HG03066 (cell line): Measurements from ENCODE around the gene RGL4.

Source experiments
- ATAC-seq: cut with Tn5 transposase; IDR thresholded peaks from one replicate; pipeline ENCODE4 v1.9.1; 2021; ENCODE audit warnings: low read depth; ENCODE audit not compliant: unreplicated experiment

Gene RGL4

DNA sequence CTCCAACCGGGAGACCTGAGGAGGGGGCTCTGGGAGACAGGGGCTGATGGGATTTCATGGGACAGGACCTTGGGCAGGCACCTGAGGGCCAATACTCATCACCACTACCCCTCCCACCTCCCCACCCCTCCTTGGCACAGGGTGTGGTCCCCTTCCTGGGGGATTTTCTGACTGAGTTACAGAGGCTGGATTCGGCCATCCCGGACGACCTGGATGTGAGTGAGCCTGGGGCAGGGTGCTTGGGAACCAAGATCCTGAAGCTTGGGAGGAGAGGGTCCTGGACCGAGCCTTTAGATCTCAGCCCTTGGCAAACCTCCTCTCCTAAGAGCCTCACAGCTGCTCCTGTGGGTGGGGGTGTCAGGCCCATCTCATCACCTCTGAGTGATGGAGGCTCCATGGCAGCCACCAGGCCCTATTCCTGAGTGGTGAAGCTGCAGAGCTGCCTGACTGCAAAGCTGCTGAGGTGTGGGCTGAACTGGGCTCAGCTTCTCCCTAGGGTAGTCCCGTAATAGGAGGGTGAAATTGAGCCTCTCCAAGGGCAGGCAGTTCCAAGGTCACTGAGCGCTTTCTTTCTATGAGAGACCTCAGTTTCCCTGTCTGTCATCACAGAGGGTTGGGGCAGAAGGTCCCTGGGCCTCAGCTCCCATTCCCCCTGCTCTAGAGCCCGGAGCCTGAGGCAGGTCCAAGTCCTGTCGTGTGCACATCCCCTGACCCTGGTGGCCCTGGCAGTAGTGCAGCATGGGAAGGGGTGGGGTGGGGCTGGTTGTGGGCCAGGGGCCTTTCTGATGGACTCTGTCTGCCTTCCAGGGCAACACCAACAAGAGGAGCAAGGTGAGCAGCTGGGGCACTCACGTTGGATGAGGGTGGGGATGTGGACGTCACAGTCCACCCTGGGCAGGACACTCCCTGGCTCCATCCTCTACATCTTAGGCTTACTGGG, 6.5 kb downstream of the RGL4 start:
- no peak for ATAC-seq

DNA sequence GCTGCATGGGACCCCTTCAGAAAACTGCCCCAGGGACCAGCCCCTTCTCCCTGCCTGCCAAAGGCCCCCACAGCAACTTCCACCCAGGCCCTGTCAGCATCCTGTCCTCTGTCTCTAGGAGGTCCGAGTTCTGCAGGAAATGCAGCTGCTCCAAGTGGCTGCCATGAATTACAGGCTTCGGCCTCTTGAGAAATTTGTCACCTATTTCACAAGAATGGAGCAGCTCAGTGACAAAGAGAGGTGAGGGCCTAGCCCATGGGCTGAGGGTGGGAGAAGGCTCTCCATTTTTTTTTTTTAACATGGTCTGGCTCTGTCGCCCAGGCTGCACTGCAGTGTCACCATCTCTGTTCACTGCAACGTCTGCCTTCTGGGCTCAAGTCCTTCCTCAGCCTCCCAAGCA, 7.3 kb downstream of the RGL4 start:
- ATAC-seq = no peak

DNA sequence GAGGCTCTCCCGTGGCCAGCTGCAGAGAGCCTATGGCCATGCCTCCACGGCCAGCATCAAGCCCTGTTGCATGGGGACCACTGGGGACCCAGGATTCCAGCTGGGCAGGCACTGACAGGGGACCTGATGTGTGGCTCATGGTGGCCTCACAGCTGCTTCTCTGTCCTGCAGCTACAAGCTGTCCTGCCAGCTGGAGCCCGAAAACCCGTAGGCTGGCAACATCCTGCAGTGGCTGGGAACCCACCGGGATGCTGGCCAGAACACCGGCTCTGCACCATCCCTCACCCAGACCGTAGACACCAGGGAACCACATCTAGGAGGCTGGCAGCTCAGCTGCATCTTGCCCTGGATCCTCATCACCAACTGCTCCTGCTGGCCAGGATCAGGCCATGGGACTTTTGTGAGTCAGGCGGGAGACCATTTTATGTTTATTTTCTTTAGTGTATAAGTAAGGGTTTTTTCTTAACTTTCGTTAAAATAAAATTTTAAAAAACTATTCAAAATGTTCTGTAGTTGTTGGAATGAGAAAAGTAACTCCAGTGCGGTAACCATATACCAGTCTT, 7.9 kb downstream of the RGL4 start:
- ATAC-seq = no peak

DNA sequence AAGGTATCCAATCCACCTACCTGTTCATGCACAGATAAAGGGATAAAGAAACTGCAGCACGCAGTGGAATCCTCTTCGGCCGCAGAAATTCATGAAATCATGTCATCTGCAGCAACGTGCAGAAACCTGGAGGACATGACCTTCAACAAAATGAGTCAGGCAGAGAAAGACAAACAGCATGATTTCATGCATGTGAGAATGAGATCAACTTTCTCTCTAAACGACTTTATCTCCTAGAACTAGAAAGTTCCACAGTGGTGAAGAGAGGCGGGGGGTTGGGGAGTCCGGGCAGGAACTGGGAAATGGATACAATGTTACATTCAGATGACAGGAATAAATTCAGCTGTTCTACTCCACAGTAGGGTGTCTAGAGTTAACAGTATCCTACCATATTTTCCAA, 9.9 kb downstream of the RGL4 start:
- no peak for ATAC-seq

DNA sequence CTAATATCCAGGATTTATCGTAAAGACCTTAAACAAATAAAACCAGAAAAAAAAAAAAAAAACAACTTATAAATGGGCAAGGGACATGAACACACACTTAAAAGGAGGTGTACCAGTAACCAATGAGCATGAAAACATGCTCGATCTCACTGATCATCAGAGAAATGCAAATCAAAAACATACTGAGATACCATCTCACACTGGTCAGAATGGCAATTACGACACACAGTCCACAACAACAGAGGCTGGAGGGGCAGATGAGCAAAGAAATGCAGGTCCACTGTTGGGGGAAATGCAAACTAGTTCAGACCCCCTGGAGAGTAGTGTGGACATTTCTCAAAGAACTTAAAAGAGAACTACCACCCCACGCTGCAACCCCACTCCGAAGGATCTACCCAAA, 13.2 kb downstream of the RGL4 start:
- no peak for ATAC-seq

DNA sequence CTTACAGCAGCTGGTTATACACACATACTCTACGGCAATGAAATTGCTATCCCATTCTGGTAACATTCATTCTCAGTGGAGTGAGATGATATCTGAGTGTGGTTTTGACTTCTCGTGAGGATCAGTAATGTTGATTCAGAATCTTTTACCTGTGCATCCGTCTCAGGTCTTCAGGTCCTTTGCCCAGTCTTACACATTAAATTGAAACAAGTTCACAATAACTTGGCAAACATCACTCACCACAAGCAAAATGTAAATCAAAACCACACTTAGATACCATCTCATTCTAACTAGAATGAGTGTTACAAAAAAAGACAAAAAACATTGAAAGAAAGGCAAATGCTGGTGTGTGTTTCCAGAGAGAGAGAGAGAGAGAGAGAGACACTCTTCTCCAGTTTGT, 14.0 kb downstream of the RGL4 start:
- ATAC-seq = no peak

DNA sequence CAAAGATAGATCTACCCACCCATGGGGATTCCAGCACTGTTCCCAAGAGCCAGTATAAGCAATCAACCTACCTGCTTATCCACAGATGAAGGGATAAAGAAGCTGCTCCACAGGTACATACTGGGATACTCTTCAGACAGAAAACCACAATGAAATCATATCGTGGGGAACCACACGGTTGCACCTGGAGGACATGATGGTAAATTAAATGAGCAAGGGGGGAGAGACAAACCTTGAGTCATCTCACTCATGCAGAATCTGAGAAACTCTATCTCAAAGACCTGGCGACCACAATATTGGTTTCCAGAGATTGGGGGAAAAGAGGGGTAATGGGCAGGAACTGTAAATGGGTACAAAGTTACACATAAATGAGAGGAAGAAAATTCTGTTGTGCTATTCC, 14.5 kb downstream of the RGL4 start:
- ATAC-seq = no peak

DNA sequence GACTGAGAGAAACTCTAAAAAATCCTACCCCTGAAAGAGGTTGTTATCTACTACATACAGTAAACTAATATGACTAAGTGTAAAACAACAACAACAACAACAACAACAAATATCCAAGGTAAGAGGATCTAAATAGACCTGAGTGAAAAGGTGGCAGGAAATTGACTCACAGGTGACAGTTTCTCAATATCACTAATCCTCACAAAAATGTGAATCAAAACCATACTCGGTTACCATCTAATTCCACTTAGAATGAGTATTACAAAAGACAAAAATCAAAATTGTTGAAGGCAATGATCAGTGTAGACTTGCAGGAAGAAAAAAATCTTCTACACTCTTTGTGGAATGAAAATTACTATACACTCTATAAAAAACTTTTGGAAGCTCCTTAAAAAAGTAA, 17.5 kb downstream of the RGL4 start:
- ATAC-seq = no peak

DNA sequence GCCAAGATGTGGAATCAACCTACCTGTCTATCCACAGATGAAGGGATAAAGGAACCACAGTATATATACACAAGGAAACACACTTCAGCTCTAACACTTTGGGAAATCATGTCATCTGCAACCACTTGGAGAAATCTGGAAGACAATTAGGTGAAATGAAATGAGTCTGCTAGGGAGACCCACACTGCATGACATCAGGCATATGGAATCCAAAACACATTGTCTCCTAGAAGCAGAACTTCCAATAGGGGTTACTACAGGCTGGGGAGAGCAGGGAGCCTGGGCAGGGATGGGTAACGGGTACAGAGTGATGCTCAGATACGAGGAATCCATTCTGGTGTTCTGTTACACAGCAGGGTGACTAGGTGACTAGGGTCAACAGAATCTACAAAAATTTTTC, 18.3 kb downstream of the RGL4 start:
- no peak for ATAC-seq

DNA sequence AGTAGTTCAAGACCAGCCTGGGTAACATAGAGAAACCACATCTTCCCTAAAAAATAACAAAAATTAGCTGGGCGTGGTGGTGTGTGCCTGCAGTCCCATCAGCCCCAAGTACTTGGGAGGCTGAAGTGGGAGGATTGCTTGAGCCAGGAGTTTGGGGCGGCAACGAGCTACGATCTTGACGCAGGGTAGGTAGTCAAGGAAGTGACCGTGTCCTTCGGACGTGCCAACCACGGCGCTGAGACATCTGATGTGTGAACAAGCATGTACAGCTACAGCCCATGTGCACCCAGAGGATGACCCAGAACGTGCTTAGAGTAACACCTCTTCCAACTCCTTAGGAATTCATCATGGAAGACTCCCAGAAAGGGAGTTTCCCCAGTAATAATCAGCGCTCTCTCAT, 21.4 kb downstream of the RGL4 start:
- no peak for ATAC-seq

DNA sequence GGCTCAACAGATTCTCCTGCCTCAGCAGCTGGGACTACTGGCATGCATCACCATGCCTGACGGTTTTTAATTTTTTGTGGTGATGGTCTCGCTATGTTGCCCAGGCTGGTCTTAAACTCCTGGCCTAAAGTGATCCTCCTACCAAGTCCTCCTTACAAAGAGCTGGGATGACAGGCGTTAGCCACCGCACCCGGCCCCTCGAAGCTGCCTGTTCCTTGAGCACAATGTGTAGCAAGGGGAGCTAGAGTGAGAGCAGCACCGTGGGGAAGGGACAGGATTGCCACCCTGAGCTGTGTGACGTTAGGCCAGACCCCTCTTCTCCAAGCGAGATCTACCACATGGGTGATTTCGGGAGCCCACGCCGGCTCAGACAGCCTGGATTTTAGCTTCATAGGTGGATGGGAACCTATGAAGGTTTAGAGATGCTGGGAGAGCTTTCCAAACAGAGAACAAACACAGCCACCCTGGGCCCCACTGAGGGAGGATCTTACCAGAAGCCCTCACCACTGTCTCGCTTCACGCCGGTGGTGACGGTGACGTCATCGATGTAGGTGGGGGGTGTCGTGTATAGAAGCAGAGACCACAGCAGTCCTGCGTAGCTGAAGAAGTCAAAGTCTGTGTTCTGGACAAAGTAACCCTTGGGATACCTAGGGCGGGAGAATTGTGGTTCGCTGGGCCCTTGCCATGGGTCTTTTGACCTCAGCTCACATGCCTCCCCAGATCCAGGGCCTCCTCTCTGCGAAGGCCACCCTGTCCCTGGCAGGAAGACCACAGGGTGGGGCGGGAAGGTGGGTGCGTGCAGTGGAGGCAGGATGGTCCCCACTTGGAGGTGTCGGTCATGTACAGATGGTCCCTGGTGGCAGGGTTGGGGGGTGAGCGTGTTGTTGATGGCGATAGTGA, 23.1 kb downstream of the RGL4 start:
- no peak for ATAC-seq

DNA sequence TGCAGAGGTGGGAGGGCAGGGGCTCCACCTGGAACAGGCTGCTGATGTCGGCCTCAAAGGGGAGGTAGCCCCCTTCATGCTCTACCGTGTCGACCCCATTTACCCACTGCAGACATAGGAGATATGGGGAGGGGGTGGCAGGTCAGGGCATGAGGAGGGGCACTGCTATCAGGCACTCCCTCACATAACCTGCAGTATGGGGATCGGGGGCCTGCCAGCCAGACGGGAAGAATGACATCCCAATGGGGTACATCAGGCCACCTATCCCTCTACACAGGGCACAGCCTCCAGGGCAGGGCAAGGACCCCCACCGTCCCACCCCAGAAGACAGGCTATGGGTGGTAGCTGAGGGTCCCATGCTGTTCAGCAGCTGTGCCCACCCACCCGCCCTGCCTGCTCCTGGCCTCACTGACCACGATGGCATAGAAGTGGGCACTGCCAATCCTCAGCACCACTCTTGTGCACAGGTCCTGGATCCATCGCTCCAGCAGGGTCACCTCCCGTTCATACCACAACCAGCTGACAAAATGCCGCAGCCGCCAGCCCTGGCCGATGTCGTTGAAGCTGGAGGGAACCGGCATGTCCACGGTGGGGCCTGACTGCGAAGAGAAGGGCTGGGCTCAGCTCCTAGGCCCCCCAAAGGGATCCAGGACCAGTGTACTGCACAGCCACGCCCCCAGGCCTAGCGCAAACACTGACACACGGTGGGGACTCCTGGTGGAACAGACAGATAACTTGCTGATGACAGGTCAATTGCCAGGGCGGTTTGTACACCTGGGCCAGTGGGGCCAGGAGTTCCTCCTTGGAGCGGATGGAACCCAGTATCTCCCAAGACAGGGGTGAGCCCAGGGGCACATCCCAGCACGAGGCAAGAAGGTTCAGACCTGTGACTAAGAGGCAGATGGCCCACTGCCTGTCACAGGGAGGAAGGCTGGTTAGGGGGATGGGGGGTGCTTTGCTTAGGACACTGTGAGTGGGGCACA, 24.1 kb downstream of the RGL4 start:
- ATAC-seq = no peak

DNA sequence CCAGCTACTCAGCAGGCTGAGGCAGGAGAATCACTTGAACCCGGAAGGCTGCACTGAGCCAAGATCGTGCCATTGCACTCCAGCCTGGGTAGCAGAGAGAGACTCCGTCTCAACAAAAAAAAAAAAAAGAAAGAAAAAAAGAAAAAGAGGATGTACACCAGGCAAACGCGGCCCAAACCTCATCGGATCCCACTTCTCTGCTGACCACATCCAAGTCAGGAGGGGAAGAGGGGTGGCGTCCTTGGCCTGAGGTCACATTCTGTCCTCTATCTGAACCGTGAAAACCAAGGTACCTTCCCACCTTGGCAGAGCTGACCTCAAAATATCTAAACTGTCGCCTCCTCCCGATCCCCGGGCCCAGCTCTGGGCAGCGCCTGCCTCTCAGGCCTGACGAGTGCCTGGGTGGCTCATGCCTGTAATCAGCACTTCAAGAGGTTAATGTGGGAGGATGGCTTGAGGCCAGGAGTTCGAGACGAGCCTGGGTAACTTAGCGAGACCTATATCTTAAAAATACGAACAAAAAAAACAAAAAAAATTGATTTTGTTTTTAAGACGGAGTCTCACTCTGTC, 25.1 kb downstream of the RGL4 start:
- ATAC-seq = no peak

DNA sequence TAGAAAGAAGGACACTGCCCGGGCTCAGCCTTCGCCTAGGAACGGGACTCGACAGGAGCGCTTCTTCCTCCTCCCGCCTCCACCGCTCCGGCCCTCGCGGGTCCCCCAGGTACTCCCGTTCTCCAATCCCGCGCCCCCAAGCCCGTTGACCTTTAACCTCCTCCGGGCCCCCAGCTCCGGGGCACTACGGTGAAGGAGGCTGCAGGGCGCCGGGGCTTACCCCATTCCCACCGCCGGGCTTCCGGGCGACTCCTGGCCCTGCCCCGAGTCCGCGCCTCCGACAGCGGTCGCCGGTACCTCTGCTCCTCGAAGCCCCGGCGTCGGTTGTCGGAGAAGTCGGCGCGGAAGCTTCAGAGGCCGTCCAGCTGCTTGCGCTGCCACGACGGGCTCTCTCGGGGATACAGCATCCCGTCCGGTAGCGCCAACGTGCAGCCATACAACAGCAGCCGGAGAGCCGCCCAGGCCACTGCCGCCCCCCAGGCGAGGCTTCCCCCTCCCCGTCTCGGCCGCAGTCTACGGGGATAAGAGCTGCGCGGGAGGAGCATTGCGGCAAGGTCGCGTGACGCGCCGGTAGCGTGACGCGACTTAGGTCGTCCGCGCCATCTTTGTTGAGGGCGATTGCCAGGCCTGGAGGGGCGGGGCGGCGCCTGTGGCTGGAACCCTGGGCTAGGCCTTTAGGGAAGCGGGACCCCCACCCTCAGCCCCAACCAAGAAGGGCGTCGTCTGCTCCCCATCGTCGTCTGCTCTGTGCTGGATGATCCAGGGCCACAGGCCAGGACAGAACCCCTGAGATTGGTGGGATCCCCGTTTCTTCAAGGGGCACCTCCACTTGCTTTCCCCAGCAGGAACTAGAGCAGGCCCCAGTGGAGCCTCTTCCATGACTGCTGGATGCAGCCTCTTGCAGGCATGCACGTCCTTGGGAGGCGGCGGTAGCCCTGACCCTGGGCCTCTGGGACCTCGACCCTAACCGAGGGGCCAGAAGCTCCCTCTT, 26.3 kb downstream of the RGL4 start:
- no peak for ATAC-seq

DNA sequence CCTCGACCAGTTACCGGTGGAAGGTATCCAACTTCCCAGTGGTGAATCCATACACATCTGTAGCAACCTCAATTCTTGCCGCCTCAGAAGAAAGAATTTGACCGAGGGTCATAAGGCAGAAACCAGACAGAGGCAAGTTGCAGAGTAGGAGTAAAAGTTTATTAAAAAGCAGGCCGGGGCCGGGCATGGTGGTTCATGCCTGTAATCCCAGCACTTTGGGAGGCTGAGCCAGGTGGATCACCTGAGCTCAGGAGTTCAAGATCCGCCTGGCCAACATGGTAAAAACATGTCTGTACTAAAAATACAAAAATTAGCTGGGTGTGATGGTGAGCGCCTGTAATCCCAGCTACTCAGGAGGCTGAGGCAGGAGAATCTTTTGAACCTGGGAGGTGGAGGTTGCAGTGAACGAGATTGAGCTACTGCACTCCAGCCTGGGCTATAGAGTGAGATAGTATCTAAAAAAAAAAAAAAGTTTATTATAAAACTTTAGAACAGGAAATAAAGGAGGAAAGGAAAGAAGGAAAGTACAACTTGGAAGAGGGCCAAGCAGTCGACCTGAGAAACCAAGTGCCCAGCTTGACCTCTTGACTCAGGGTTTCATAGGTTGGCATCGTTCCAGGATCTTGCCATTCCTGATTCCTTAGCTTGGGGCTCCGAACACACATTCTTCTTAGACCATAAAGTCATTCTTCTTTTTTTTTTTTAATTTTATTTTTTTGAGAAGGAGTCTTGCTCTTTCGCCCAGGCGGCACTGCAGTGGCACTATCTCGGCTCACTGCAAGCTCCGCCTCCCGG, 27.8 kb downstream of the RGL4 start:
- no peak for ATAC-seq

DNA sequence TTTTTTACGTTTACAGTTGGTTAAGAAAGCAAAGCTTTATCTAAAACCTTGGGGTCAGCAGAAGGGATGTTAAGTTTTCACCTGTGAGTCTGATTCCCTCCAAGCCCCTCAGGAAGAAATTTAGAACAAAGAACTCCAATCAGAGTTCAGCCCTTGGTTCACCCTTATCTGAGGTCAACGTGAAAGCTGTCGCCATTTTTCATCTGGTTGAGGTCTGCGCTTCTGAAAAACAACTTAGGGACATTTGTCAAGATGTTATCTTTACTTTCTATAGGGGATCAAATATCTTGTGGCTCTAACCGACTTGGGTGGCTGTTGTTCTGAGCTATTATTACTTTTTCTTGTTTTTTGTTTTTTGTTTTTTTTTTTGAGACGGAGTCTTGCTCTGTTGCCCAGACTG, 30.0 kb downstream of the RGL4 start:
- no peak for ATAC-seq

DNA sequence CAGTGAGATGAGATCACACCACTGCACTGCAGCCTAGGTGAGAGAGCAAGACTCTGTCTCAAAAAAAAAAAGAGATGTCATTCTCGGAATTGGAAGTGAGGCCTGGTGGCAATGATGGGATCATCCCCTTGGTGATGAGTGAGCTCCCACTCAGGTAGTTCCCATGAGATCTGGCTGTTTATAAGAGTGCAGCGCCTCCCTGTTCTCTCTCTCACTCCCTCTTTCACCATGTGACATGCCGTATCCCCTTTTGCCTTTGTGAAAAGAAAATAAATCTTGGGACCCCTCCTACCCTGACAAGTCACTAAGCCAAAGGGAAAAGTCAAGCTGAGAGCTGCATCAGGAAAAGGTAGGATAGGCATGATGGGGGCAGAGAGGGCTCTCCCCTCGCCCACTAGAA, 31.3 kb downstream of the RGL4 start:
- ATAC-seq = no peak

DNA sequence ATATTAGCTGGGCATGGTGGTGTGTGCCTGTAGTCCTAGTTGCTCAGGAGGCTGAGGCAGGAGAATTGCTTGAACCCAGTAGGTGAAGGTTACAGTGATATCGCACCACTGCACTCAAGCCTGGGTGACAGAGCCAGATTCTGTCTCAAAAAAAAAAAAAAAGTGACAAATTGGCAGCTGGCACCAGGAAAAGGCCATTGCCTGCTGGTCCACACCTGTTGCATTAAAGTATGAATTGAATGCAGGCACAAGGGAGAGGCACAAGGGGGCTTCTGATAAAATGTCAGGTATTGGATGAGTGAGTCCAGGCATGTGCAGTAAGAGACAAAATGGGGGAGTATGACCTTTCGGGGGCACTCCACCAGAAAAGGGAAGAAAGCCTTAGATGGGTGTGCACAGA, 31.9 kb downstream of the RGL4 start:
- ATAC-seq = no peak
